ENCODE data around the gene SMARCA2.

The SMARCA2 gene

GRCh38 chr9:2227144-2227867 lies 212.2 kb downstream of the SMARCA2 start:
- DNase-seq, result no peak

GRCh38 chr9:2228132-2228531 lies 213.0 kb downstream of the SMARCA2 start:
- DNase-seq, result no peak

GRCh38 chr9:2228641-2229040 lies 213.5 kb downstream of the SMARCA2 start:
- no peak for DNase-seq

- DNase-seq, result no peak
Measured at GRCh38 chr9:2229109-2229721, 214.1 kb downstream of the SMARCA2 start.

- no peak for DNase-seq
Measured at GRCh38 chr9:2230362-2230761, 215.2 kb downstream of the SMARCA2 start.

GRCh38 chr9:2231101-2231500 lies 216.0 kb downstream of the SMARCA2 start:
- no peak for DNase-seq

GRCh38 chr9:2231829-2232228 lies 216.7 kb downstream of the SMARCA2 start:
- no peak for DNase-seq

- DNase-seq, result no peak
Measured at GRCh38 chr9:2233274-2233673, 218.1 kb downstream of the SMARCA2 start.

- DNase-seq, result no peak
Measured at GRCh38 chr9:2234371-2234893, 219.3 kb downstream of the SMARCA2 start.

GRCh38 chr9:2235623-2236022 lies 220.5 kb downstream of the SMARCA2 start:
- no peak for DNase-seq

GRCh38 chr9:2236850-2237249 lies 221.7 kb downstream of the SMARCA2 start:
- no peak for DNase-seq

GRCh38 chr9:2241461-2241835 lies 226.3 kb downstream of the SMARCA2 start:
- no peak for DNase-seq

GRCh38 chr9:2241836-2242741 lies 226.9 kb downstream of the SMARCA2 start:
- peak; percentile 73 for DNase-seq

GRCh38 chr9:2242831-2243330 lies 227.7 kb downstream of the SMARCA2 start:
- no peak for DNase-seq

Measured in CD4-positive, alpha-beta T cell treated with Interleukin-17A for 1 hour (primary cell).